ENCODE data around the gene GINM1. TPM values are rescaled to one million over a fixed set of nuclear protein-coding genes. Genes with fewer than 3 reads are reported as not detected.
A peak's percentile ranks its signal among the peaks of the same experiment; 100 is the strongest.

Gene GINM1
- total and polyA plus RNA-seq, 4 donors, result 43.2 to 87.6 (median 67.7) TPM

GRCh38 chr6:149551920-149552319 lies 14.3 kb upstream of the GINM1 start:
- no peak overlapping the region for H3K4me3 ChIP-seq (ENCODE audit: low read length in 2 of 2)
- H3K4me1 ChIP-seq (ENCODE audit: control insufficient read depth in 1 of 2, insufficient read depth in 2 of 2, low read length in 2 of 2), result no peaks in the 10 kb centered on the region
- no peaks in the 10 kb centered on the region for H3K9me3 ChIP-seq (ENCODE audit: control insufficient read depth, low read length)
- no peaks in the 10 kb centered on the region for H3K36me3 ChIP-seq (ENCODE audit: control insufficient read depth in 1 of 2, insufficient read depth in 2 of 2, low read length in 1 of 2)
- no peak for DNase-seq
- WGBS, 2 donors, result 61 to 75% methylated on average over 5 of the region's 5 CpGs
- intact Hi-C loops (cut with DNase I), result no loop called here
- no peaks in the 10 kb centered on the region for H3K27me3 ChIP-seq (ENCODE audit: control insufficient read depth in 1 of 2, insufficient read depth in 2 of 2, low read length in 1 of 2)
- ATAC-seq (ENCODE audit: low FRiP score), result no peak
- H3K27ac ChIP-seq (ENCODE audit: low read depth in 1 of 2, low read length in 2 of 2), result no peak overlapping the region

- H3K4me3 ChIP-seq (ENCODE audit: low read length in 2 of 2), result no peak overlapping the region
- ATAC-seq (ENCODE audit: low FRiP score) (no peak), DNase-seq (no peak)
- no peaks in the 10 kb centered on the region for H3K4me1 ChIP-seq (ENCODE audit: control insufficient read depth in 1 of 2, insufficient read depth in 2 of 2, low read length in 2 of 2)
- H3K9me3 ChIP-seq (ENCODE audit: control insufficient read depth, low read length), result no peaks in the 10 kb centered on the region
- H3K27me3 ChIP-seq (ENCODE audit: control insufficient read depth in 1 of 2, insufficient read depth in 2 of 2, low read length in 1 of 2), result no peaks in the 10 kb centered on the region
- H3K27ac ChIP-seq (ENCODE audit: low read depth in 1 of 2, low read length in 2 of 2), result no peak overlapping the region
- H3K36me3 ChIP-seq (ENCODE audit: control insufficient read depth in 1 of 2, insufficient read depth in 2 of 2, low read length in 1 of 2), result no peaks in the 10 kb centered on the region
- intact Hi-C loops (cut with DNase I), result no loop called here
These were observed 8.1 kb upstream of the GINM1 start for GRCh38 chr6:149558029-149558428.

- H3K27me3 ChIP-seq (ENCODE audit: control insufficient read depth in 1 of 2, insufficient read depth in 2 of 2, low read length in 1 of 2), result no peaks in the 10 kb centered on the region
- 58 to 61% methylated on average over 2 of the region's 2 CpGs for WGBS, 2 donors
- no peaks in the 10 kb centered on the region for H3K36me3 ChIP-seq (ENCODE audit: control insufficient read depth in 1 of 2, insufficient read depth in 2 of 2, low read length in 1 of 2)
- H3K9me3 ChIP-seq (ENCODE audit: control insufficient read depth, low read length), result no peaks in the 10 kb centered on the region
- intact Hi-C loops (cut with DNase I), result no loop called here
- ATAC-seq (ENCODE audit: low FRiP score) (no peak), DNase-seq (no peak)
- H3K27ac ChIP-seq (ENCODE audit: low read depth in 1 of 2, low read length in 2 of 2), result no peak overlapping the region
- no peaks in the 10 kb centered on the region for H3K4me1 ChIP-seq (ENCODE audit: control insufficient read depth in 1 of 2, insufficient read depth in 2 of 2, low read length in 2 of 2)
- H3K4me3 ChIP-seq (ENCODE audit: low read length in 2 of 2), result no peak overlapping the region
These were observed 6.8 kb upstream of the GINM1 start for GRCh38 chr6:149559389-149559788.

- DNase-seq, result no peak
- WGBS, 2 donors, result 57 to 61% methylated on average over 3 of the region's 3 CpGs
- no peaks in the 10 kb centered on the region for H3K4me1 ChIP-seq (ENCODE audit: control insufficient read depth in 1 of 2, insufficient read depth in 2 of 2, low read length in 2 of 2)
- H3K27me3 ChIP-seq (ENCODE audit: control insufficient read depth in 1 of 2, insufficient read depth in 2 of 2, low read length in 1 of 2), result no peaks in the 10 kb centered on the region
- H3K36me3 ChIP-seq (ENCODE audit: control insufficient read depth in 1 of 2, insufficient read depth in 2 of 2, low read length in 1 of 2), result no peaks in the 10 kb centered on the region
- H3K9me3 ChIP-seq (ENCODE audit: control insufficient read depth, low read length), result no peaks in the 10 kb centered on the region
- H3K4me3 ChIP-seq (ENCODE audit: low read length in 2 of 2), result no peak overlapping the region
- intact Hi-C loops (cut with DNase I), result loop anchor here in 1 of 2 donors (10.0 kb wide), 1 partner anchor 364 kb away; the partner anchor contains the start of gene RAET1G
- no peak for ATAC-seq (ENCODE audit: low FRiP score)
- no peak overlapping the region for H3K27ac ChIP-seq (ENCODE audit: low read depth in 1 of 2, low read length in 2 of 2)
These were observed 5.4 kb upstream of the GINM1 start for GRCh38 chr6:149560736-149561135.

GRCh38 chr6:149563203-149563927 lies 2.8 kb upstream of the GINM1 start:
- no peaks in the 10 kb centered on the region for H3K9me3 ChIP-seq (ENCODE audit: control insufficient read depth, low read length)
- H3K36me3 ChIP-seq (ENCODE audit: control insufficient read depth in 1 of 2, insufficient read depth in 2 of 2, low read length in 1 of 2), result no peaks in the 10 kb centered on the region
- intact Hi-C loops (cut with DNase I), result loop anchor here in 1 of 2 donors (2.0 to 10.0 kb wide), 2 partner anchors 17 to 361 kb away; partner anchors contain the start of genes PPIL4 and RAET1G
- H3K27ac ChIP-seq (ENCODE audit: low read depth in 1 of 2, low read length in 2 of 2), result no peak overlapping the region
- ATAC-seq (ENCODE audit: low FRiP score) (no peak), DNase-seq (no peak)
- H3K4me3 ChIP-seq (ENCODE audit: low read length in 2 of 2), result no peak overlapping the region
- 85 to 87% methylated on average over 5 of the region's 5 CpGs for WGBS, 2 donors
- H3K4me1 ChIP-seq (ENCODE audit: control insufficient read depth in 1 of 2, insufficient read depth in 2 of 2, low read length in 2 of 2), result peaks cover 1 to 3% of the 10 kb centered on the region in 2 donors
- no peaks in the 10 kb centered on the region for H3K27me3 ChIP-seq (ENCODE audit: control insufficient read depth in 1 of 2, insufficient read depth in 2 of 2, low read length in 1 of 2)

- no peak for ATAC-seq (ENCODE audit: low FRiP score)
- 74 to 84% methylated on average over 3 of the region's 3 CpGs for WGBS, 2 donors
- intact Hi-C loops (cut with DNase I), result loop anchor here in 1 of 2 donors (2.0 to 10.0 kb wide), 2 partner anchors 17 to 361 kb away; partner anchors contain the start of genes PPIL4 and RAET1G
- H3K4me1 ChIP-seq (ENCODE audit: control insufficient read depth in 1 of 2, insufficient read depth in 2 of 2, low read length in 2 of 2), result peaks cover 1 to 3% of the 10 kb centered on the region in 2 donors
- DNase-seq, result no peak
- no peaks in the 10 kb centered on the region for H3K9me3 ChIP-seq (ENCODE audit: control insufficient read depth, low read length)
- H3K27ac ChIP-seq (ENCODE audit: low read depth in 1 of 2, low read length in 2 of 2), result no peak overlapping the region
- no peaks in the 10 kb centered on the region for H3K27me3 ChIP-seq (ENCODE audit: control insufficient read depth in 1 of 2, insufficient read depth in 2 of 2, low read length in 1 of 2)
- H3K36me3 ChIP-seq (ENCODE audit: control insufficient read depth in 1 of 2, insufficient read depth in 2 of 2, low read length in 1 of 2), result no peaks in the 10 kb centered on the region
- no peak overlapping the region for H3K4me3 ChIP-seq (ENCODE audit: low read length in 2 of 2)
These were observed 2.2 kb upstream of the GINM1 start for GRCh38 chr6:149563928-149564325.

- intact Hi-C loops (cut with DNase I), result loop anchor here in 1 of 2 donors (10.0 kb wide), 1 partner anchor 358 kb away; the partner anchor contains the start of gene RAET1G
- no peaks in the 10 kb centered on the region for H3K27me3 ChIP-seq (ENCODE audit: control insufficient read depth in 1 of 2, insufficient read depth in 2 of 2, low read length in 1 of 2)
- H3K36me3 ChIP-seq (ENCODE audit: control insufficient read depth in 1 of 2, insufficient read depth in 2 of 2, low read length in 1 of 2), result no peaks in the 10 kb centered on the region
- peak; percentile 73 for ATAC-seq (ENCODE audit: low FRiP score)
- H3K27ac ChIP-seq (ENCODE audit: low read depth in 1 of 2, low read length in 2 of 2), result peak overlapping the region; percentile 64 to 89
- peak; percentile 64 to 84 for DNase-seq
- H3K4me3 ChIP-seq (ENCODE audit: low read length in 2 of 2), result peak overlapping the region; percentile 61 to 96
- no peaks in the 10 kb centered on the region for H3K9me3 ChIP-seq (ENCODE audit: control insufficient read depth, low read length)
- WGBS, 2 donors, result 0% methylated on average over 75 to 81 of the region's 81 CpGs
- peaks cover 1 to 3% of the 10 kb centered on the region in 2 donors for H3K4me1 ChIP-seq (ENCODE audit: control insufficient read depth in 1 of 2, insufficient read depth in 2 of 2, low read length in 2 of 2)
These were observed 427 bp downstream of the GINM1 start for GRCh38 chr6:149566410-149567193.

GRCh38 chr6:149567194-149567586 lies 1.0 kb downstream of the GINM1 start:
- intact Hi-C loops (cut with DNase I), result loop anchor here in 1 of 2 donors (10.0 kb wide), 1 partner anchor 358 kb away; the partner anchor contains the start of gene RAET1G
- ATAC-seq (ENCODE audit: low FRiP score), result no peak
- no peak for DNase-seq
- Histone ChIP-seq H3K27ac (ENCODE audit: low read depth in 1 of 2, low read length in 2 of 2) (no peak overlapping the region), H3K36me3 (ENCODE audit: control insufficient read depth in 1 of 2, insufficient read depth in 2 of 2, low read length in 1 of 2) (no peaks in the 10 kb centered on the region), H3K4me1 (ENCODE audit: control insufficient read depth in 1 of 2, insufficient read depth in 2 of 2, low read length in 2 of 2) (peaks cover 1 to 3% of the 10 kb centered on the region in 2 donors), H3K9me3 (ENCODE audit: control insufficient read depth, low read length) (no peaks in the 10 kb centered on the region), H3K27me3 (ENCODE audit: control insufficient read depth in 1 of 2, insufficient read depth in 2 of 2, low read length in 1 of 2) (no peaks in the 10 kb centered on the region), H3K4me3 (ENCODE audit: low read length in 2 of 2) (peak overlapping the region; percentile 61 to 96)
- 34 to 39% methylated on average over 12 of the region's 12 CpGs for WGBS, 2 donors

All from aorta (tissue), 5 donors.